SH-SY5Y (cell line): ENCODE measurements around the gene CHAC1.

Experiments used
- GATA2 ChIP-seq: IDR thresholded peaks from 2 replicates; pipeline ENCODE4 v1.6.1; 2011; ENCODE audit warnings: mild to moderate bottlenecking, low read depth, low read length
- GATA3 ChIP-seq: IDR thresholded peaks from 2 replicates; pipeline ENCODE4 v1.6.1; 2011; ENCODE audit warnings: low read depth, mild to moderate bottlenecking, low read length, moderate library complexity

DNA sequence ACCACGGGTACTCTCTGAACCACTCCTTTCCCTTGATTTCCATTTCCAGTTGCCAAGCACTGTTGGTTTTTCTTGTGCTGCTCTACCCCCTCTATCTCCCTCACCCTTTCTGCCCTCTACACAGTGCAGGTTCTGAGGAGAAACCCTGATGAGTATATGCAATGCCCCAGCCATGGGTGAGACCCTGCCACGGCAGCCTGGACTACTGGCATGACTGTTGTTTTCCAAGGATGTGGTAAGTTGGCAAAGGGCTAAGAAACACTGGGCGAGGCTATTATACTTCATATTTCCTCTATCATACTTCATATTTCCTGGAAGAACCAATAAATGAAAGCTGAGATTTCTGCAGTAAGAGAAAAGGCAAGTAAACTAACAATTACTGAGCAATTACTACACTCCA lies 27.9 kb downstream of the CHAC1 start:
- TF ChIP-seq GATA2 (no peak), GATA3 (no peak)
